Measurements from ENCODE around the gene NEAT1.
"Not testable (repeated sequence)": the region's sequence is repeated elsewhere in the genome, so short reads cannot be mapped to it uniquely, and the experiment has no call there.

NEAT1 gene

DNA sequence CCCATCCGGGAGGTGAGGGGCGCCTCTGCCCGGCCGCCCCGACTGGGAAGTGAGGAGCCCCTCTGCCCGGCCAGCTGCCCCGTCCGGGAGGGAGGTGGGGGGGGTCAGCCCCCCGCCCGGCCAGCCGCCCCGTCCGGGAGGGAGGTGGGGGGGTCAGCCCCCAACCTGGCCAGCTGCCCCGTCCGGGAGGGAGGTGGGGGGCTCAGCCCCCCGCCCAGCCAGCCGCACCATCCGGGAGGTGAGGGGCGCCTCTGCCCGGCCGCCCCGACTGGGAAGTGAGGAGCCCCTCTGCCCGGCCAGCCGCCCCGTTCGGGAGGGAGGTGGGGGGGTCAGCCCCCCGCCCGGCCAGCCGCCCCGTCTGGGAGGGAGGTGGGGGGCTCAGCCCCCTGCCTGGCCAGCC, 28.7 kb downstream of the NEAT1 start:
- not testable (repeated sequence) for DNase-seq (ENCODE audit: low spot score)

DNA sequence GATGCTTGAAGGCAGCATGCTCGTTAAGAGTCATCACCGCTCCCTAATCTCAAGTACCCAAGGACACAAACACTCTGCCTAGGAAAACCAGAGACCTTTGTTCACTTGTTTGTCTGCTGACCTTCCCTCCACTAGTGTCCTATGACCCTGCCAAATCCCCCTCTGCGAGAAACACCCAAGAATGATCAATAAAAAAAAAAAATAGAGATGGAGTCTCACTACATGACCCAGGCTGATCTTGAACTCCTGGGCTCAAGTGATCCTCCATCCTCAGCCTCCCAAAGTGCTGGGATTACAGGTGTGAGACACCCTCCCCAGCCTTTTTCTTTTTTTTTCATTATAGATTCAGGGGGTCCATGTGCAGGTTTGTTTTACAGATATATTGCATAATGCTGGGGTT, 29.7 kb downstream of the NEAT1 start:
- not testable (repeated sequence) for DNase-seq (ENCODE audit: low spot score)

- DNase-seq (ENCODE audit: low spot score), result peak; percentile 18
Observed at GRCh38 chr11:65452806-65453490, 30.4 kb downstream of the NEAT1 start.

- no peak for DNase-seq (ENCODE audit: low spot score)
Observed at GRCh38 chr11:65454311-65454695, 31.7 kb downstream of the NEAT1 start.

DNA sequence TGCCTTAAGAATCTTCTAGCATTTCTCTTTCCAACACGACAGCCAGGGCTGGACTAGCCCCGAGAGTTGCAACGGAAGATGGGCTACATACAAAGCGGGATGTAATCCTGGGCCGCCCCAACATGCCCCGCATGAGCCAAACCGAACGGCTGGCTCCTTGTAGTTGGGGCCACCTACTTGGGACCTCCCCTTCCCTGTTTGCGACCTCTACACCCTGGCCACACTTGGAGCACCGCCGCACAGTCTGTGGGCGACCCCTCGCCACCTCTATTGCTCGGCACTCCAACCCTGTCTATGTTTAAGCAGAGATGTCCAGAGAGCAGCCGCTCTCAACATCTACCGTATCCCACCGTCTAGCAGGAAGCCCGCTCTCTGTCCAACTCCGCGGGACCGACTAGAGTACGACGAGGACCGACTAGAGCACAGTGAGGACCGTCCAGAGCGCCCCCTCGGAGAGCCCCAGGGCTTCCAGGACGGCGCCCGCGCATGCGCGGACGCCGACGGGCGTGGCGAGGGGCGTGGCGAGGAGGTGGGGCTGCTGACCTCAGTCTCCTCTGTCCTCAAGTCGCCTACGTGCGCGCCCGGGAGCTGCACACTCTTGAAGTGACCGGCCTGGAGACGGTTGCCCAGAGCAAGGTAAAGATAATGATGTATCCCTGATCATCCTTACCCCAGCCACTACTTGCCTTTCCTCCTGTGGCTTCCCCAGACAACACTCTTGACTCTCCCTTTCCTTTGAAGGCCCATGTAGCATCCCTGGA, 32.3 kb downstream of the NEAT1 start:
- peak; percentile 94 for DNase-seq (ENCODE audit: low spot score)

DNA sequence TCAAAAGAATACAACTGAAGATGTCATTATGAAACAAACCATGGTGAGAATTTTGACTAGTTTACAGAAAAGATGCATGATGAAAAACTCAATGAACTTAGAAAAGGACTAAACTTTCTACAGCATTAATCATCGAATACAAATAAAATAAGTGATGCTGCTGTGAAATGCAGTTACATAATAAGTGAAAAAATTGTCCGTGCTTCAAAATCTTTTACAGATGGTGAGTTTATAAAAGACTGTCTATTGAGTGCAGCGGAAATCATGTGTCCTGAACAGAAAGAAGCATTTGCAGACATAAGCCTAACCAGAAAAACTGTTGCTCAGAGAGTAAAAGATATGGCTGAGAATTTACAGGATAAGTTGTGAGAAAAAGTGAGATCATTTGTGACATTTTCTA, 33.8 kb downstream of the NEAT1 start:
- DNase-seq (ENCODE audit: low spot score), result peak; percentile 24

DNA sequence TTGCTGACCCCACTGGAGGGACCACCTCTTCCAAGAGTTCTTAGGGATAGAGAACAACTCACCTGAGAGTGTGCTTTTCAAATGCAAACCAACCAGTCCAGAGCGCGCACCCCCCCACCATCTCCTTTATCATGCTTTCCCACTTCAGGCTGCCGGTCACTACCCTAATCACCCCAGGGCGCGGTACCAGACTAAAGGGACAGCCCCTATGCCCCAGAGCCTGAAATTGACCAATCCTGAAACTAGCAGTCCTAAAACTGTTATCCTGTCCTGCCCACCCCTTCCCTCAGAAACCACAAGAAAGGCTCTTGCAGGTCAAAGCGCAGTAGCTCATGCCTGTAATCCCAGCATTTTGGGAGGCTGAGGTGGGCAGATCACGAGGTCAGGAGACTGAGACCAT, 37.0 kb downstream of the NEAT1 start:
- no peak for DNase-seq (ENCODE audit: low spot score)

GRCh38 chr11:65465471-65465870, 42.9 kb downstream of the NEAT1 start:
- DNase-seq (ENCODE audit: low spot score), result not testable (repeated sequence)

DNA sequence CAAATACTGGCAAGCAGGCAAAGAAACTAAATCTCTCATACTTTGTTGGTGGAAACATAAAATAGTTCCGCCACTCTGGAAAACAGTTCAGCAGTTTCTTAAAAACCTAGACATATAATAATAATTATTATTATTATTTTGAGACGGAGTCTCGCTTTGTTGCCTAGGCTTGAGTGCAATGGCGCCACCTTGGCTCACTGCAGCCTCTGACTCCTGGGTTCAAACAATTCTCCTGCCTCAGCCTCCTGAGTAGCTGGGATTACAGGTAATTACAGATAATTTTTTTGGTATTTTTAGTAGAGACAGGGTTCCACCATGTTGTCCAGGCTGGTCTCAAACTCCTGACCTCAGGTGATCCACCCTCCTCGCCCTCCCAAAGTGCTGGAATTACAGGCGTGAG, 44.7 kb downstream of the NEAT1 start:
- peak; percentile 42 for DNase-seq (ENCODE audit: low spot score)

DNA sequence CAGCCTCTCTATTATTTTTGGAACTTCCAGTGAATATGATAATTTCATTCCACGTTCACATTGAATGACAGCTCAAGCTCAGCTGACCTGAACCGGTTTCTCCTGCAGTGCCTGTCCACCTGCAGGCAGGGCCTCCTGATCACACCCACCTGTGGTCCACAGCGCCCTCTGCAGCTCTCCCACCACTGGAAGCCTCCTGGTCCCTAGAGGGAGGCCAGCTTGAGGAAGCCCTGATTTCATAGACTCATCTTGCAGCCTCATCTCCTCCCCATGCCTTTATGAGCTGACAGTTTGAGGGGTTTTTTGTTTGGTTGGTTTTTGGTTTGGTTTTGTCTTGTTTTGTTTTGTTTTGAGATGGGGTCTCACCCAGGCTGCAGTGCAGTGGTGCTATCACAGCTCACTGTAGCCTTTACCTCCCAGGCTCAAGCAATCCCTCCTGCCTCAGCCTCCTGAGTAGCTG, 46.3 kb downstream of the NEAT1 start:
- peak; percentile 94 for DNase-seq (ENCODE audit: low spot score)

DNA sequence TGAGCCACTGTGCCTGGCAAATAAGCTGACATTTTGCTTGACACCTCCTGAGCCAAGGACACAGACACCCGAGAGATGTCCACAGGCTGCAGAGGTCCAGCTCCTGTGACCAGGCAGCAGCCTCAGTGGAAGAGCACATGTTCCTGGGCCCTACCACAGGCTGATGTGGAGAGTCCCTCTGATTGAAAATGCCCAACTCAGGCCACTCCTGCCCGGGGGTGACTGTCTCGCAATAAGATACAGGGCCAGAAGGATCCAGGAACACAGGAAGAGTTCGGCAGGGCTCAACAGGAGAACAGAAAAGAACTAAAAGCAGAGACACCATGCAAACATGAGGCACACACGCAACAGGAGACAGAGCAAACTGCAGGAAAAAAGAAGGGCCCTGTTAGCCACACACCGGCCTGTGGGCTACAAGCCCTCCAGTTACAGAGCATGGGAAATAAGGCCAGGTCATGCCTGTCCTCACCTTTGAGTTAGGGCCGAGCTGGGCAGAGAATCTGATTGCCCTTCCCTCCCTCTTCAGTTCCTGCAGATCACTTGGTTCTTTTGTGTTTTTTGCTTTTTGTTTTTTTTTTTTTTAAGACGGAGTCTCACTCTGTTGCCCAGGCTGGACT, 47.9 kb downstream of the NEAT1 start:
- peak; percentile 56 for DNase-seq (ENCODE audit: low spot score)

- peak; percentile 94 for DNase-seq (ENCODE audit: low spot score)
Observed at GRCh38 chr11:65471447-65471891, 48.9 kb downstream of the NEAT1 start.

- DNase-seq (ENCODE audit: low spot score), result peak; percentile 59
Observed at GRCh38 chr11:65472588-65473277, 50.1 kb downstream of the NEAT1 start.

DNA sequence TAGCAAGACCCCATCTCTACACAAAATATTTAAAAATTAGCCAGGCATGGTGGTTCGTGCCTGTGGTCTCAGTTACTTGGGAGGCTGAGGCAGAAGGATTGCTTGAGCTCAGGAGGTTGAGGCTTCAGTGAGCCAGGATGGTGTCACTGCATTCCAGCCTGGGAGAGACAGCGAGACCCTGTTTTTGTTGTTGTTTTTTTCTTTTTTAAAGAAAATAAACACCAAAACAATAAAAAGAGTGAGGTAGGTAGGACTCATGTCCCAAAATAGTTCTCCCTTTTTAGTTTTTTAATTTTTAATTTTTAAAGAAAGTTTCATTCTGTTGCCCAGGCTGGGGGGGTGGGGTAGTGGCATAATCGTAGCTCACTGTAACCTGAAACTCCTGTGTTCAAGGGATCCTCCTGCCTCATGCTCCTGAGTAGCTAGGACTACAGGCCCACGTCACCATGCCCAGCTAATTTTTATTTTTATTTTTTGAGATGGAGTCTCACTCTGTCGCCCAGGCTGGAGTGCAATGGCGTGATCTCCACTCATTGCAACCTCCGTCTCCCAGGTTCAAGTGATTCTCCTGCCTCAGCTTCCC, 50.8 kb downstream of the NEAT1 start:
- DNase-seq (ENCODE audit: low spot score), result peak; percentile 60

GRCh38 chr11:65474864-65475263, 52.3 kb downstream of the NEAT1 start:
- peak; percentile 53 for DNase-seq (ENCODE audit: low spot score)

- peak; percentile 83 for DNase-seq (ENCODE audit: low spot score)
Observed at GRCh38 chr11:65476632-65477148, 54.1 kb downstream of the NEAT1 start.

DNA sequence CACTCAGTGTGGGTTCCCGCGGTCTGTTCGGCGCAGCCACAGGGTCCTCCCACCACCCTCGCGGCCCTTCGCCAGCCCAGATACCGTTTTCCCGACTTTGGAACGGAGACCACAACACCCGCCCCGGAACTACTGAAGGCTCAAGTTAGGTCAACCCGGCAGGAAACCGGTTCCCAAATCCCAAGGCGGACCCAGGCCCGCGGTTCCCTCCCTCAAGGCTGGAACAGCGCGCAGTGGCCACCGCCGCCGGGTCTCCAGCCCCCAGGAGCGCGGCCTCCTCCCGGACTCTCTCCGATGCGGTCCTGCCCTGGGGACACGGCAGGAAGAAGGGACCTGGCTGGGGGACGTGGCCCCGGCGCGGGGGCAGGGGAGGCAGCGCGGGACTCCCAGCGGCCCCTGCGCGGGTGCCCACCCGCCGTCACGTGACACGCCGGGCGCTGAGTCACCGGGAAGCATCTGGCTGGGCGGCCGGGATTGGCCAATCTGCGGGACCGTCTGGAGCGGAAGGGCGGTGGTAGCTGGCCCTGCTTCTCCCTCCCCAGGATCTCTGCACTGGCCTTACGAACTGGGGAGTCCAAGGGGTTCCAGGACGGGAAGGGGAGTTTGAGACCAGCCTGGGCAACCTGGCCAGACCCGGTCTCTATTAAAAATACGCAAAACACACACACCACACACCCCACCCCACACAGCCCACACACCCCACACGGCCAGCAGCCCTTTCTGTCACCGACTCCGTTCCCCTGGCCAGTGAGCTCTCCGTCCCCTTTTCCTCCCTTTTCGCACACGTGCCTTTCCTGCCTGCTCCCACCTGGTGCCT, 54.8 kb downstream of the NEAT1 start:
- DNase-seq (ENCODE audit: low spot score), result peak; percentile 97

DNA sequence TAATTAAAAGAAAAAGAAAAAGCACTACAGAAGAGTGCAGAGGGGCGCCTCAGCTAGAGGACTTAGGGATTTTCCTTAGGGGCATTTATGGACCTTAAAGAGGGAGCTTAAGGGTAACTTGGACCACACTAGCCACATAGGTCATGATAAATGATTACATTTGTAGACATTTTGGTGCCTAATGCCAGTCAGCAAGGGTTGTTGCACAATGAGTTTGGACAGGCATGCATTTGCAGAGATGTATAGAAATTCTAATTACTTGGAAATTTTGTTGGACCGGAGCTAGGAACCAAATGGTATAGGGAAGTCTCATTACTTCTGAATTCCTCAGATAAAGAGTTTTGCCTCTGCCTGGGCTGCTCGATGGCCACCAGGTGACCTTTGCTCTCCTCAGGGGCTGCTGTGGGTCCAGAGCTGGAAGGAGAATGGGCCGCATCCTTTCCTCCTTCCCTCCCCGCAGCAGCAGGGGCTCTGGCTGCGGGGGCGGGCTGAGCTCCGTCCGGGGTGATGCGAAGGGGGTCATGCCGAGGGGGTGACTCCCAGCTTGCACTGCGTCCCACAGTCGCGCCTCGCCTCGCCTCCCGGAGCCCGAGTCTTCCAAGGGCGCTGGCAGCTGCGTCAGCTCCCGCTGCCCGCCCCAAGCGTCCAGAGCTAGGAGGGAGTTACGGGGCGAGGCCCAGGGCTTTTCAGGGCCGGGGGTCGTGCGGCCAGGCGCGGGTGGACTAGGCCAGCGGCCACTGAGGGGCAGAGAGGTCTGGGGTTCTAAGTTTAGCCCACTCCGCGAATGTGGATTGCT, 56.0 kb downstream of the NEAT1 start:
- DNase-seq (ENCODE audit: low spot score), result peak; percentile 57

DNA sequence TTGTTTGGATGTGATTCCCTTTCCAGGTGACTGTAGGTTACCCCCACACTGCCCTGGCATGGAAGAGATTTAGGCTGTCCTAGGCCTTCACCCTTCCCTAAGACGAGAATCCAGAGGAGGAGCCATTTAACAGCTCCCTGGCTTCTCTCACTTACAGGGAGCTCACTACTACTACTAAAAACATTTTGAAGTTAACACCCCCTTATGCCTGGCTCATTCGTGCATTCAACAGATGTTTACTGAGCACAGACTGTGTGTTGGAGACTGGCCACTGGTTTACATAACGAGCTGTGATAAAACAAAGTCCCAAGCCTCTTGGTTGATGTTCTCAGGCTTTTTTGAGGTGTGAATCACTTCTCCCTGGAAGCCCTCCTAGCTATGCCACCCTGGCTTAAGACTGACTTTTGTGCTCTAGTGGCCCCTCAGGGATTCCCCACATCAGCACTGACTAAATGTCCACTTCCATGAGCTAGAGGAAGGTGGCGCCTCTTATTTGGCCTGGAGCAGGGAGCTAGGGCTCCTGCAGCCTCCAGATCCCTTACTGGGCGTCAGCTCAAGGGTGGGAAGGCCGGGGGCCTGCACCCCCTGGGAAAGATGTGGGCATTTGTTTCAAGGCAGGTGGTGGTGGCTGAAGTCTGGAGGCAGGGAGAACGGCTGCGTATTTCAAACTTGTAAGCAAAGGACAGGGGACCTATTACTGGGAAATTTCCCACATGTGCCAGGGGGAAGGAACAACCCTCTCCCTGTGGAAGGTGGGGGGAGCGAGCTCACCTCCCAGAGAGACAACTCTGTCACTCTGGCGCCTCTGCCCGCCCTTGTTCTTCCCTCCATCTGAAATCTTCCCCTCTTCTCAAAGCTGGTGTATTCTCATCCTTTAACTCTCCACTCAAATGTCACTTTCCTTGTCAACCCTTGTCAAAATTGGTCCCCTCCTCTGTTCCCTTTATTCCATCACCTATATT, 56.9 kb downstream of the NEAT1 start:
- peak; percentile 65 for DNase-seq (ENCODE audit: low spot score)

Measured in hematopoietic multipotent progenitor cell treated with erythropoietin and hydrocortisone succinate and interleukin-3 and kit ligand, for 17 days (in vitro differentiated cells).